IMR-90 (cell line): ENCODE data around the gene PCK1. TPM values are rescaled to one million over a fixed set of nuclear protein-coding genes. Genes with fewer than 3 reads are reported as not detected.

Experiments used
- ATAC-seq: fragments of 200-7000 bp; cut with Tn5 transposase; 2 replicates; pipeline ENCODE4 v1.9.1; 2020; ENCODE audit warnings: low read depth, mild to moderate bottlenecking, moderate library complexity
- BruUV-seq: library from RNA; stranded (reverse); fragments of 400-500 nt; replicated peaks from 2 replicates; lab custom pipeline; 2021; lab: Mats Ljungman, UMichigan
- CTCF ChIA-PET: fragments of 300-600 bp; formaldehyde crosslinking; extraction: SDS; loops from one replicate; lab custom pipeline; 2021; ENCODE audit warnings: antibody characterized with exemption; lab: Yijun Ruan, JAX
- POLR2A ChIA-PET: fragments of 300-600 bp; sonication (Branson Sonifier 250); formaldehyde crosslinking; loops from one replicate; lab custom pipeline; 2022; ENCODE audit warnings: antibody characterized with exemption; ENCODE audit not compliant: unreplicated experiment; lab: Charles Lee
- DNase-seq: peaks from one replicate; pipeline ENCODE4 v3.0.0; 2013
- H2AFZ ChIP-seq: replicated peaks from 2 replicates; pipeline ENCODE3; 2013; ENCODE audit warnings: low read length, mild to moderate bottlenecking; ENCODE audit not compliant: poor library complexity
- H2AK5ac ChIP-seq: 2 replicates; pipeline ENCODE4 v1.6.1; 2013; ENCODE audit warnings: low read depth, low read length, inconsistent platforms
- H2AK9ac ChIP-seq: replicated peaks from 2 replicates; pipeline ENCODE3; 2013; ENCODE audit warnings: mild to moderate bottlenecking, low read depth, low read length, moderate library complexity; ENCODE audit not compliant: poor library complexity
- H2BK120ac ChIP-seq: 2 replicates; pipeline ENCODE4 v1.6.1; 2013; ENCODE audit warnings: low read depth, low read length, inconsistent platforms
- H2BK15ac ChIP-seq: 3 replicates; pipeline ENCODE4 v1.6.1; 2013; ENCODE audit warnings: low read depth, low read length, inconsistent platforms
- H2BK20ac ChIP-seq: 2 replicates; pipeline ENCODE4 v1.6.1; 2013; ENCODE audit warnings: low read depth, mild to moderate bottlenecking, inconsistent platforms, low read length, moderate library complexity
- H2BK5ac ChIP-seq: 2 replicates; pipeline ENCODE4 v1.6.1; 2013; ENCODE audit warnings: mild to moderate bottlenecking, low read depth, low read length, inconsistent platforms; ENCODE audit not compliant: poor library complexity, severe bottlenecking
- H3K14ac ChIP-seq: replicated peaks from 2 replicates; pipeline ENCODE4 v1.6.1; 2013; ENCODE audit warnings: low read depth, low read length, inconsistent platforms
- H3K18ac ChIP-seq: 2 replicates; pipeline ENCODE4 v1.6.1; 2013; ENCODE audit warnings: low read depth, low read length, control low read depth
- H3K23ac ChIP-seq: 2 replicates; pipeline ENCODE4 v1.6.1; 2013; ENCODE audit warnings: low read depth, low read length, inconsistent platforms
- H3K27ac ChIP-seq: 2 replicates; pipeline ENCODE4 v1.5.1; 2013; ENCODE audit warnings: mild to moderate bottlenecking, control low read depth, low read length; ENCODE audit not compliant: insufficient read depth
- H3K27me3 ChIP-seq: 2 replicates; pipeline ENCODE4 v1.6.1; 2013; ENCODE audit warnings: low read length; ENCODE audit not compliant: control insufficient read depth, insufficient read depth
- H3K36me3 ChIP-seq: 2 replicates; pipeline ENCODE4 v1.6.1; 2013; ENCODE audit warnings: low read length, mixed read lengths; ENCODE audit not compliant: control insufficient read depth, insufficient read depth
- H3K4ac ChIP-seq: 2 replicates; pipeline ENCODE4 v1.6.1; 2013; ENCODE audit warnings: low read depth, low read length, inconsistent platforms
- H3K4me1 ChIP-seq: 2 replicates; pipeline ENCODE4 v1.6.1; 2013; ENCODE audit warnings: low read length, mixed read lengths; ENCODE audit not compliant: control insufficient read depth, insufficient read depth
- H3K4me2 ChIP-seq: 2 replicates; pipeline ENCODE4 v1.6.1; 2013; ENCODE audit warnings: low read depth, mild to moderate bottlenecking, control low read depth, low read length, moderate library complexity
- H3K4me3 ChIP-seq: 2 replicates; pipeline ENCODE4 v1.5.1; 2013; ENCODE audit warnings: low read depth, mild to moderate bottlenecking, control low read depth, low read length, moderate library complexity; ENCODE audit not compliant: insufficient read depth
- H3K56ac ChIP-seq: 2 replicates; pipeline ENCODE4 v1.6.1; 2013; ENCODE audit warnings: low read length, inconsistent platforms; ENCODE audit not compliant: insufficient read depth; ENCODE audit errors: extremely low read depth
- H3K79me1 ChIP-seq, 2 experiments: 2 replicates each; pipeline ENCODE4 v1.6.1; 2013; ENCODE audit warnings: low read length in 2 of 2, inconsistent platforms in 1 of 2, low read depth in 1 of 2
- H3K9ac ChIP-seq: 2 replicates; pipeline ENCODE4 v1.6.1; 2013; ENCODE audit warnings: low read depth, low read length, control low read depth
- H3K9me1 ChIP-seq: 2 replicates; pipeline ENCODE4 v1.6.1; 2013; ENCODE audit warnings: low read length, inconsistent platforms; ENCODE audit not compliant: insufficient read depth
- H3K9me3 ChIP-seq: 2 replicates; pipeline ENCODE4 v1.6.1; 2013; ENCODE audit warnings: low read length; ENCODE audit not compliant: control insufficient read depth, insufficient read depth
- H4K20me1 ChIP-seq: 2 replicates; pipeline ENCODE4 v1.6.1; 2013; ENCODE audit warnings: low read length, inconsistent platforms; ENCODE audit not compliant: insufficient read depth
- H4K5ac ChIP-seq: 2 replicates; pipeline ENCODE4 v1.6.1; 2013; ENCODE audit warnings: mild to moderate bottlenecking, low read depth, low read length, control low read depth
- H4K8ac ChIP-seq, 2 experiments: 2 replicates each; pipeline ENCODE4 v1.6.1; 2013; ENCODE audit warnings: low read depth in 2 of 2, low read length in 2 of 2, control low read depth in 1 of 2, inconsistent platforms in 1 of 2
- H4K91ac ChIP-seq: 2 replicates; pipeline ENCODE4 v1.6.1; 2013; ENCODE audit warnings: low read depth, low read length, inconsistent platforms; ENCODE audit not compliant: insufficient read depth
- BHLHE40 ChIP-seq: fragments of 150-350 bp; IDR thresholded peaks from 2 replicates; pipeline ENCODE4 v1.6.1; 2016; ENCODE audit warnings: mild to moderate bottlenecking, low read depth, low read length
- NFE2L2 ChIP-seq: fragments of 150-350 bp; IDR thresholded peaks from 2 replicates; pipeline ENCODE4 v1.6.1; 2016; ENCODE audit warnings: low read depth, mild to moderate bottlenecking, low read length
- POLR2A ChIP-seq: IDR thresholded peaks from 2 replicates; pipeline ENCODE4 v1.6.1; 2012; ENCODE audit warnings: mild to moderate bottlenecking, low read depth, low read length
- WGBS, 2 experiments: methylation state at CpG; one replicate each; pipeline versions ENCODE4 v1.1.5 to v1.1.7; 2013; ENCODE audit warnings: missing lambda C conversion rate in 2 of 2; ENCODE audit not compliant: insufficient read length in 1 of 2; ENCODE audit errors: extremely low coverage in 2 of 2; 5-methylcytosine and 5-hydroxymethylcytosine counted together
- dilution Hi-C: fragments of 300-500 bp; cut with HindIII; formaldehyde crosslinking; loops from one replicate; pipeline ENCODE4 v1.14.3; 2018; ENCODE audit warnings: low sequenced_read_pairs; ENCODE audit not compliant: unreplicated experiment
- in situ Hi-C: fragments of 300-500 bp; cut with MboI; formaldehyde crosslinking; loops from 3 replicates; pipeline ENCODE4 v1.14.3; 2019; ENCODE audit warnings: low sequenced_read_pairs, inconsistent platforms, mixed read lengths
- intact Hi-C: fragments of 100-400 bp; cut with micrococcal nuclease; formaldehyde crosslinking; loops from 2 replicates; pipeline ENCODE4 v1.10.0; 2022
- polyA plus RNA-seq, 3 experiments: library from polyadenylated mRNA; depleted of rRNA; stranded (reverse); fragments of >200 nt; gene quantifications; 2 replicates each; pipeline ENCODE4 v1.2.3, GENCODE V29; 2012; ENCODE audit warnings: low replicate concordance in 1 of 3
- total RNA-seq: library from RNA; depleted of rRNA; stranded (reverse); fragments of >200 nt; gene quantifications from 2 replicates; pipeline ENCODE4 v1.2.3, GENCODE V29; 2012

PCK1 gene
- total and polyA plus RNA-seq, 2 of the 4 experiments (the other 2 are of a cell fraction): not detected

DNA sequence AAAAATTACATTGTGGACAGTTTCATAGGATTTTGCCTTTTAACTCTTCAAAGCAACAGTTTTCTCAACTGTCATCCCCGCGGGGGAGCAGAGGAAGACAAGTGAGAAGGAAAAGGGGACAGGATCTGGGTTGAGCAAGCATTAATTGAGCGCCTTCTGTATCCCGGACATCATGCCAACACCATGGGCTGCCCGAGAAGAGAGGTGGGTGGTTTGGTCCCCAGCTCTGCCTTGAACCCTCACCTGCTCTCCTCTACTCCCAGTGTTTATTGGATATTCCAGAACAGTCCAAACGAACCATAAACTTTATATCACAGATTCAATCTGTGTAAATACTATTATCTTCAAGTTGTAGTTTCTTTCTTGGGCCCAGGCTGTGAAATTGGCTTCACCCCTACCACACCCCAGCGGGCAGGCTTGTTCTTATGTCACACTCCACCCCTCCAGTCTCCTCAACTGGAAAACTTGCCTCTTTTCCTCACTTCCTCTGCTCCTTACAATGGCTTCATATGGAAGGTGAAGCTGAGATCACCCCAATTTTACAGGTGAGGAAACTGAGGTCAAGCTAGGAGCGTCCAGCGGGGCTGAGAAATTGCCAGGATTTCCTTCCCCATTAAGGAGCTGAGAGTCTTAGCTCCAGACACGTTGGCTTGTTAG is 6.0 kb downstream of the PCK1 start:
- H4K8ac ChIP-seq: no peak overlapping the region
- no peak overlapping the region for H3K4ac ChIP-seq
- no peak overlapping the region for H3K23ac ChIP-seq
- no peak overlapping the region for H3K18ac ChIP-seq
- no peak overlapping the region for H3K14ac ChIP-seq
- no peak overlapping the region for H3K27ac ChIP-seq
- peaks cover 6% of the 10 kb centered on the region for H3K27me3 ChIP-seq
- no peaks in the 10 kb centered on the region for H3K9me3 ChIP-seq
- WGBS, 2 experiments: 60% methylated on average over 1 of the region's 10 CpGs; no CpG with 5 or more reads in 1 of the 2 experiments
- no peak overlapping the region for H4K91ac ChIP-seq
- H3K9me1 ChIP-seq: no peaks in the 10 kb centered on the region
- H3K4me2 ChIP-seq: no peak overlapping the region
- H3K56ac ChIP-seq: no peak overlapping the region
- POLR2A ChIA-PET: no interaction called here
- no peaks in the 10 kb centered on the region for H3K4me1 ChIP-seq
- H2BK5ac ChIP-seq: no peak overlapping the region
- H3K4me3 ChIP-seq: no peak overlapping the region
- CTCF ChIA-PET: no interaction called here
- H4K20me1 ChIP-seq: no peaks in the 10 kb centered on the region
- dilution Hi-C loops: no loop called here
- no peak overlapping the region for H2AK9ac ChIP-seq
- no TSS peak for BruUV-seq
- in situ Hi-C loops: no loop called here
- intact Hi-C loops: no loop called here
- TF ChIP-seq NFE2L2 (no peak), BHLHE40 (no peak), POLR2A (no peak)
- no peak overlapping the region for H2BK120ac ChIP-seq
- H4K5ac ChIP-seq: no peak overlapping the region
- H2BK20ac ChIP-seq: no peak overlapping the region
- DNase-seq: no peak
- no peak overlapping the region for H2BK15ac ChIP-seq
- H2AFZ ChIP-seq: no peak overlapping the region
- no peak overlapping the region for H2AK5ac ChIP-seq
- no peak for ATAC-seq
- H3K36me3 ChIP-seq: no peaks in the 10 kb centered on the region
- H3K9ac ChIP-seq: no peak overlapping the region
- no peaks in the 10 kb centered on the region for H3K79me1 ChIP-seq
